K562 (cell line): ENCODE measurements around the gene OR2B2. TPM values are rescaled to one million over a fixed set of nuclear protein-coding genes. Genes with fewer than 3 reads are reported as not detected.

ENCODE experiments used
- ELF2 ChIP-seq: fragments of 250-450 bp; sonication (Bioruptor Pico); IDR thresholded peaks from 2 replicates; pipeline ENCODE4 v1.5.0; 2021; ENCODE audit warnings: mild to moderate bottlenecking
- ETV6 ChIP-seq, 3 experiments: fragments of 150-350 bp in 1 of 3; sonication (generic) in 1 of 3; formaldehyde crosslinking in 1 of 3; IDR thresholded peaks; 2 replicates each; pipeline versions ENCODE4 v1.6.1 to v1.8.0; 2014 to 2022; ENCODE audit warnings: borderline replicate concordance in 2 of 3, low read depth in 2 of 3, antibody characterized with exemption in 1 of 3, low read length in 1 of 3, mild to moderate bottlenecking in 1 of 3, missing genetic modification reagents in 1 of 3
- ILK ChIP-seq: fragments of 450-650 bp; IDR thresholded peaks from 2 replicates; pipeline ENCODE4 v1.6.1; 2016; ENCODE audit warnings: missing genetic modification characterization, low read depth, mild to moderate bottlenecking, missing compliant biosample characterization, moderate library complexity, borderline replicate concordance
- KAT2B ChIP-seq: IDR thresholded peaks from one replicate; pipeline ENCODE4 v1.6.1; 2012; ENCODE audit warnings: low read depth, mild to moderate bottlenecking, control low read depth, inconsistent platforms, low read length, moderate library complexity
- NRF1 ChIP-seq, 2 experiments: fragments of 450-650 bp; IDR thresholded peaks in 1 of 2; conservative IDR thresholded peaks in 1 of 2; 2 replicates each; pipeline ENCODE4 v1.6.1; 2014; ENCODE audit warnings: mild to moderate bottlenecking in 2 of 2
- PHB ChIP-seq: fragments of 250-450 bp; sonication (Bioruptor Pico); IDR thresholded peaks from 2 replicates; pipeline ENCODE4 v1.5.0; 2021
- PPARD ChIP-seq: fragments of 250-450 bp; sonication (Bioruptor Pico); IDR thresholded peaks from 2 replicates; pipeline ENCODE4 v1.8.0; 2022; ENCODE audit warnings: inconsistent platforms, mild to moderate bottlenecking, moderate library complexity
- RBM39 ChIP-seq: fragments of 200-400 bp; formaldehyde crosslinking; optimal IDR thresholded peaks from 2 replicates; pipeline ENCODE3; 2018; ENCODE audit warnings: low read depth, low read length
- ZNF224 ChIP-seq: sonication (generic); formaldehyde crosslinking; IDR thresholded peaks from 2 replicates; pipeline ENCODE4 v1.8.0; 2022; ENCODE audit warnings: mild to moderate bottlenecking, missing genetic modification reagents
- polyA plus RNA-seq, 8 experiments: library from polyadenylated mRNA; depleted of rRNA in 4 of 8; stranded (reverse) in 5 of 8; unstranded in 3 of 8; fragments of >200 nt; fragmentation: Nextera tagmentation in 2 of 8; fragmentation: Illumina TruSeq in 1 of 8; extraction: Ambion mirVana in 2 of 8; extraction: Trizol in 1 of 8; gene quantifications; 2 replicates each; pipeline versions ENCODE4 v1.2.1 to v1.2.3, GENCODE V29; 2011 to 2014; ENCODE audit warnings: inconsistent platforms in 1 of 8, missing spikeins in 1 of 8
- total RNA-seq, 7 experiments: library from RNA; depleted of rRNA in 6 of 7; stranded (reverse); fragments of >200 nt in 6 of 7; fragmentation: Illumina TruSeq in 2 of 7; extraction: Trizol in 2 of 7; gene quantifications; 2 replicates each; pipeline versions ENCODE4 v1.2.1 to v1.2.3, GENCODE V29; 2011 to 2021; ENCODE audit warnings: low replicate concordance in 1 of 7
- TF ChIP-seq, protein P1 (sequence below): fragments of 250-450 bp; sonication (Bioruptor Pico); IDR thresholded peaks from 2 replicates; pipeline ENCODE4 v1.8.0; 2021; ENCODE audit warnings: moderate library complexity, mild to moderate bottlenecking, inconsistent platforms
- TF ChIP-seq, protein P2 (sequence below): IDR thresholded peaks from 3 replicates; pipeline ENCODE4 v1.6.1; 2011; ENCODE audit warnings: borderline replicate concordance, mild to moderate bottlenecking; ENCODE audit not compliant: insufficient read length, insufficient read depth
- TF ChIP-seq, protein P3 (sequence below), 2 experiments: fragments of 450-650 bp in 1 of 2; IDR thresholded peaks; 2 replicates each; pipeline ENCODE4 v1.6.1; 2011 to 2017; ENCODE audit warnings: low read depth in 2 of 2, antibody characterized with exemption in 1 of 2, borderline replicate concordance in 1 of 2, low read length in 1 of 2, mild to moderate bottlenecking in 1 of 2, mixed read lengths in 1 of 2; ENCODE audit not compliant: control insufficient read depth in 1 of 2
- TF ChIP-seq, protein P4 (sequence below): sonication (generic); formaldehyde crosslinking; IDR thresholded peaks from 2 replicates; pipeline ENCODE4 v1.8.0; 2023; ENCODE audit warnings: missing genetic modification reagents, mild to moderate bottlenecking, borderline replicate concordance

Gene OR2B2
- total and polyA plus RNA-seq, 9 of the 15 experiments (the other 6 are each of a cell fraction or from before 2014, with no cell fraction given): 0.24 TPM; not detected in 8

DNA sequence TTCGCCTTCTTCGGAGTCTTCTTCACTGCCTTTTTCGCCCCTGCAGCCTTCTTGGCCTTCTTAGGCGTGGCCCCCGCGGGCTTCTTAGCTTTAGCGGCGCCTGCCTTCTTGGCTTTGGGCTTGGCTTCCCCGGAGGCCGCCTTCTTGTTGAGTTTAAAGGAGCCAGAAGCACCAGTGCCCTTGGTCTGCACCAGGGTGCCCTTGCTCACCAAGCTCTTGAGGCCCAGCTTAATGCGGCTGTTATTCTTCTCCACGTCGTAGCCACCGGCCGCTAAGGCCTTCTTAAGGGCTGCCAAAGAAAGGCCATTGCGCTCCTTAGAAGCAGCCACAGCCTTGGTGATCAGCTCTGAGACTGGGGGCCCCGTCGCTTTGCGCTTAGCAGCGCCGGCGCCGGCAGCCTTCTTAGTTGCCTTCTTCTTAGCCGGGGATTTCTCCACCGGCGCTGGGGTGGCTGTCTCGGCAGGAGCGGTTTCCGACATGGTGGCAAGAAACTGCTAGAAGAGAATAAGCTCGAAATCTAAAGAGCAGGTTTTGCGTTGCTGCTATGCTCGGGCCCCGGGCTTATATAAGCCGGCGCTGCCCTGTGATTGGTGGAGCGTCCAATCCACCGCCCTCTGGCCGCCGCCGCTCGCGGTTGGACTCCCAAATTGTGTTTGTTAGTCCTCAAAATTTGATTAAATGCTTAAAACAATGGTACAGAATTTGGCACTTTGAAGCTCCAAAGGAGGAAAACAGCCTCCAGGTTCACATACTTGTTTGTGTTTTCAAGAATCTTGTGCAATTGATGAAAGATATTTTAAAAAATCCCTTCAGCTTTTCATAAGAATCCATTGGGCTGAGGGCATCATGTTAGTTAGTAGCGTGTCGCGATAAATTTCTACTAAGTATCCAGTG lies 44.9 kb downstream of the OR2B2 start (continued):
- TF ChIP-seq, protein P1, sequence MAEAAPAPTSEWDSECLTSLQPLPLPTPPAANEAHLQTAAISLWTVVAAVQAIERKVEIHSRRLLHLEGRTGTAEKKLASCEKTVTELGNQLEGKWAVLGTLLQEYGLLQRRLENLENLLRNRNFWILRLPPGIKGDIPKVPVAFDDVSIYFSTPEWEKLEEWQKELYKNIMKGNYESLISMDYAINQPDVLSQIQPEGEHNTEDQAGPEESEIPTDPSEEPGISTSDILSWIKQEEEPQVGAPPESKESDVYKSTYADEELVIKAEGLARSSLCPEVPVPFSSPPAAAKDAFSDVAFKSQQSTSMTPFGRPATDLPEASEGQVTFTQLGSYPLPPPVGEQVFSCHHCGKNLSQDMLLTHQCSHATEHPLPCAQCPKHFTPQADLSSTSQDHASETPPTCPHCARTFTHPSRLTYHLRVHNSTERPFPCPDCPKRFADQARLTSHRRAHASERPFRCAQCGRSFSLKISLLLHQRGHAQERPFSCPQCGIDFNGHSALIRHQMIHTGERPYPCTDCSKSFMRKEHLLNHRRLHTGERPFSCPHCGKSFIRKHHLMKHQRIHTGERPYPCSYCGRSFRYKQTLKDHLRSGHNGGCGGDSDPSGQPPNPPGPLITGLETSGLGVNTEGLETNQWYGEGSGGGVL (CRISPR knock-in tag): no peak
- TF ChIP-seq, protein P2, sequence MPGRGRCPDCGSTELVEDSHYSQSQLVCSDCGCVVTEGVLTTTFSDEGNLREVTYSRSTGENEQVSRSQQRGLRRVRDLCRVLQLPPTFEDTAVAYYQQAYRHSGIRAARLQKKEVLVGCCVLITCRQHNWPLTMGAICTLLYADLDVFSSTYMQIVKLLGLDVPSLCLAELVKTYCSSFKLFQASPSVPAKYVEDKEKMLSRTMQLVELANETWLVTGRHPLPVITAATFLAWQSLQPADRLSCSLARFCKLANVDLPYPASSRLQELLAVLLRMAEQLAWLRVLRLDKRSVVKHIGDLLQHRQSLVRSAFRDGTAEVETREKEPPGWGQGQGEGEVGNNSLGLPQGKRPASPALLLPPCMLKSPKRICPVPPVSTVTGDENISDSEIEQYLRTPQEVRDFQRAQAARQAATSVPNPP: no peak
- TF ChIP-seq KAT2B (no peak), RBM39 (peak; percentile 91), ELF2 (CRISPR knock-in tag) (no peak), ETV6 (IDR thresholded peaks at IDR 0.05; ENCODE audit: borderline replicate concordance in 1 of 2, low read depth in 2 of 2, low read length in 1 of 2) (no peak), ETV6 (CRISPR knock-in tag; IDR thresholded peaks at IDR 0.05; ENCODE audit: borderline replicate concordance) (no peak), ILK (tag) (no peak), PHB (CRISPR knock-in tag) (no peak), PPARD (CRISPR knock-in tag) (no peak), NRF1 (conservative IDR thresholded peaks at IDR 0.05 in 1 of 2, IDR thresholded peaks at IDR 0.05 in 1 of 2) (peak; percentile 16 to 33; a peak in 2 of 4 replicates), ZNF224 (CRISPR knock-in tag) (no peak)
- TF ChIP-seq, protein P3, sequence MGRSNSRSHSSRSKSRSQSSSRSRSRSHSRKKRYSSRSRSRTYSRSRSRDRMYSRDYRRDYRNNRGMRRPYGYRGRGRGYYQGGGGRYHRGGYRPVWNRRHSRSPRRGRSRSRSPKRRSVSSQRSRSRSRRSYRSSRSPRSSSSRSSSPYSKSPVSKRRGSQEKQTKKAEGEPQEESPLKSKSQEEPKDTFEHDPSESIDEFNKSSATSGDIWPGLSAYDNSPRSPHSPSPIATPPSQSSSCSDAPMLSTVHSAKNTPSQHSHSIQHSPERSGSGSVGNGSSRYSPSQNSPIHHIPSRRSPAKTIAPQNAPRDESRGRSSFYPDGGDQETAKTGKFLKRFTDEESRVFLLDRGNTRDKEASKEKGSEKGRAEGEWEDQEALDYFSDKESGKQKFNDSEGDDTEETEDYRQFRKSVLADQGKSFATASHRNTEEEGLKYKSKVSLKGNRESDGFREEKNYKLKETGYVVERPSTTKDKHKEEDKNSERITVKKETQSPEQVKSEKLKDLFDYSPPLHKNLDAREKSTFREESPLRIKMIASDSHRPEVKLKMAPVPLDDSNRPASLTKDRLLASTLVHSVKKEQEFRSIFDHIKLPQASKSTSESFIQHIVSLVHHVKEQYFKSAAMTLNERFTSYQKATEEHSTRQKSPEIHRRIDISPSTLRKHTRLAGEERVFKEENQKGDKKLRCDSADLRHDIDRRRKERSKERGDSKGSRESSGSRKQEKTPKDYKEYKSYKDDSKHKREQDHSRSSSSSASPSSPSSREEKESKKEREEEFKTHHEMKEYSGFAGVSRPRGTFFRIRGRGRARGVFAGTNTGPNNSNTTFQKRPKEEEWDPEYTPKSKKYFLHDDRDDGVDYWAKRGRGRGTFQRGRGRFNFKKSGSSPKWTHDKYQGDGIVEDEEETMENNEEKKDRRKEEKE (IDR thresholded peaks at IDR 0.05; ENCODE audit: borderline replicate concordance in 1 of 2, control insufficient read depth in 1 of 2, low read depth in 2 of 2, low read length in 1 of 2): peak in 1 of 2 experiments; percentile 88; a peak in 2 of 4 replicates
- TF ChIP-seq, protein P4, sequence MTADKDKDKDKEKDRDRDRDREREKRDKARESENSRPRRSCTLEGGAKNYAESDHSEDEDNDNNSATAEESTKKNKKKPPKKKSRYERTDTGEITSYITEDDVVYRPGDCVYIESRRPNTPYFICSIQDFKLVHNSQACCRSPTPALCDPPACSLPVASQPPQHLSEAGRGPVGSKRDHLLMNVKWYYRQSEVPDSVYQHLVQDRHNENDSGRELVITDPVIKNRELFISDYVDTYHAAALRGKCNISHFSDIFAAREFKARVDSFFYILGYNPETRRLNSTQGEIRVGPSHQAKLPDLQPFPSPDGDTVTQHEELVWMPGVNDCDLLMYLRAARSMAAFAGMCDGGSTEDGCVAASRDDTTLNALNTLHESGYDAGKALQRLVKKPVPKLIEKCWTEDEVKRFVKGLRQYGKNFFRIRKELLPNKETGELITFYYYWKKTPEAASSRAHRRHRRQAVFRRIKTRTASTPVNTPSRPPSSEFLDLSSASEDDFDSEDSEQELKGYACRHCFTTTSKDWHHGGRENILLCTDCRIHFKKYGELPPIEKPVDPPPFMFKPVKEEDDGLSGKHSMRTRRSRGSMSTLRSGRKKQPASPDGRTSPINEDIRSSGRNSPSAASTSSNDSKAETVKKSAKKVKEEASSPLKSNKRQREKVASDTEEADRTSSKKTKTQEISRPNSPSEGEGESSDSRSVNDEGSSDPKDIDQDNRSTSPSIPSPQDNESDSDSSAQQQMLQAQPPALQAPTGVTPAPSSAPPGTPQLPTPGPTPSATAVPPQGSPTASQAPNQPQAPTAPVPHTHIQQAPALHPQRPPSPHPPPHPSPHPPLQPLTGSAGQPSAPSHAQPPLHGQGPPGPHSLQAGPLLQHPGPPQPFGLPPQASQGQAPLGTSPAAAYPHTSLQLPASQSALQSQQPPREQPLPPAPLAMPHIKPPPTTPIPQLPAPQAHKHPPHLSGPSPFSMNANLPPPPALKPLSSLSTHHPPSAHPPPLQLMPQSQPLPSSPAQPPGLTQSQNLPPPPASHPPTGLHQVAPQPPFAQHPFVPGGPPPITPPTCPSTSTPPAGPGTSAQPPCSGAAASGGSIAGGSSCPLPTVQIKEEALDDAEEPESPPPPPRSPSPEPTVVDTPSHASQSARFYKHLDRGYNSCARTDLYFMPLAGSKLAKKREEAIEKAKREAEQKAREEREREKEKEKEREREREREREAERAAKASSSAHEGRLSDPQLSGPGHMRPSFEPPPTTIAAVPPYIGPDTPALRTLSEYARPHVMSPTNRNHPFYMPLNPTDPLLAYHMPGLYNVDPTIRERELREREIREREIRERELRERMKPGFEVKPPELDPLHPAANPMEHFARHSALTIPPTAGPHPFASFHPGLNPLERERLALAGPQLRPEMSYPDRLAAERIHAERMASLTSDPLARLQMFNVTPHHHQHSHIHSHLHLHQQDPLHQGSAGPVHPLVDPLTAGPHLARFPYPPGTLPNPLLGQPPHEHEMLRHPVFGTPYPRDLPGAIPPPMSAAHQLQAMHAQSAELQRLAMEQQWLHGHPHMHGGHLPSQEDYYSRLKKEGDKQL (CRISPR knock-in tag): 0 out of 2 replicates have a peak, but pooled peaks have one; percentile 50
